Epithelial cell of esophagus (primary cell): ENCODE data around the gene MOB1A.

Source experiments
- DNase-seq: peaks from one replicate; pipeline ENCODE4 v3.0.0; 2010; ENCODE audit warnings: low read depth
- H3K4me3 ChIP-seq: 2 replicates; pipeline ENCODE4 v1.5.1; 2011; ENCODE audit warnings: mild to moderate bottlenecking, low read length, control low read depth
- TF ChIP-seq, protein P1 (sequence below): IDR thresholded peaks from 2 replicates; pipeline ENCODE4 v1.5.1; 2011; ENCODE audit warnings: low read depth, mild to moderate bottlenecking, low read length, control low read depth, inconsistent platforms; ENCODE audit not compliant: insufficient read depth; ENCODE audit errors: missing control alignments

Gene MOB1A

DNA sequence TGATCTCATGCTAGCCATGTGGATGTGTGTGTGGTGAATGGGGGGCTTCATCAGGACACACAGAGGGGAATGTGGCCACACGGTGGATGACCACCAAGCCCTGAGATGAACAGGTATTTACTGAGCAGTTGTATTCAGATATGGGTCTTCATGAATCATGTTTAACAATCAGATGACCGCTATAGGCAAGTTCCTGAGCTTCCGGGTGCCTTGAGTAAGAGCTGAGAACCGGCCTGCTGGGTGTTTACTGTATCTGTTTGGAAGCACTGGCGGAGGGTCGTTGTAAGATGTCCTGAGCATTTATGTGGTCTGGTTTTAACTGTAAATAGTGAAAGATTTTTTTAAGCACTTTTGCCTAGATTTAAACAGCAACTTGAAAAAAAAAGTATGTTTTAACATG, 74.9 kb downstream of the MOB1A start:
- DNase-seq: no peak
- TF ChIP-seq, protein P1, sequence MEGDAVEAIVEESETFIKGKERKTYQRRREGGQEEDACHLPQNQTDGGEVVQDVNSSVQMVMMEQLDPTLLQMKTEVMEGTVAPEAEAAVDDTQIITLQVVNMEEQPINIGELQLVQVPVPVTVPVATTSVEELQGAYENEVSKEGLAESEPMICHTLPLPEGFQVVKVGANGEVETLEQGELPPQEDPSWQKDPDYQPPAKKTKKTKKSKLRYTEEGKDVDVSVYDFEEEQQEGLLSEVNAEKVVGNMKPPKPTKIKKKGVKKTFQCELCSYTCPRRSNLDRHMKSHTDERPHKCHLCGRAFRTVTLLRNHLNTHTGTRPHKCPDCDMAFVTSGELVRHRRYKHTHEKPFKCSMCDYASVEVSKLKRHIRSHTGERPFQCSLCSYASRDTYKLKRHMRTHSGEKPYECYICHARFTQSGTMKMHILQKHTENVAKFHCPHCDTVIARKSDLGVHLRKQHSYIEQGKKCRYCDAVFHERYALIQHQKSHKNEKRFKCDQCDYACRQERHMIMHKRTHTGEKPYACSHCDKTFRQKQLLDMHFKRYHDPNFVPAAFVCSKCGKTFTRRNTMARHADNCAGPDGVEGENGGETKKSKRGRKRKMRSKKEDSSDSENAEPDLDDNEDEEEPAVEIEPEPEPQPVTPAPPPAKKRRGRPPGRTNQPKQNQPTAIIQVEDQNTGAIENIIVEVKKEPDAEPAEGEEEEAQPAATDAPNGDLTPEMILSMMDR: no peak

More for the DNA sequence above, 74.9 kb downstream of the MOB1A start:
- no peak overlapping the region for H3K4me3 ChIP-seq
